Activated CD4-positive, CD25-positive, alpha-beta regulatory T cell treated with anti-CD3 and anti-CD28 coated beads, Interleukin-2, amount 50 U/mL, for 16 hours (primary cell): ENCODE results near the gene APLF.
"Not testable (repeated sequence)": the region's sequence is repeated elsewhere in the genome, so short reads cannot be mapped to it uniquely, and the experiment has no call there.

Experiments used
- DNase-seq: peaks from one replicate; pipeline ENCODE4 v3.0.0-alpha.2; 2020; ENCODE audit warnings: low read depth, low spot score

The APLF gene

GRCh38 chr2:68527343-68528081, 60.1 kb downstream of the APLF start:
- DNase-seq = not testable (repeated sequence)

GRCh38 chr2:68529156-68529555, 61.8 kb downstream of the APLF start:
- not testable (repeated sequence) for DNase-seq

GRCh38 chr2:68529651-68530050, 62.3 kb downstream of the APLF start:
- not testable (repeated sequence) for DNase-seq

GRCh38 chr2:68536000-68536399, 68.6 kb downstream of the APLF start:
- DNase-seq = no peak

GRCh38 chr2:68537011-68537410, 69.6 kb downstream of the APLF start:
- DNase-seq = no peak

- no peak for DNase-seq
Measured at GRCh38 chr2:68537809-68538208, 70.4 kb downstream of the APLF start.

- DNase-seq = no peak
Measured at GRCh38 chr2:68544811-68545210, 77.4 kb downstream of the APLF start.

- no peak for DNase-seq
Measured at GRCh38 chr2:68548396-68548795, 81.0 kb downstream of the APLF start.

GRCh38 chr2:68553098-68553497, 85.7 kb downstream of the APLF start:
- DNase-seq = no peak

- not testable (repeated sequence) for DNase-seq
Measured at GRCh38 chr2:68555425-68556206, 88.2 kb downstream of the APLF start.

GRCh38 chr2:68556381-68556780, 89.0 kb downstream of the APLF start:
- DNase-seq = no peak

- DNase-seq = no peak
Measured at GRCh38 chr2:68558576-68558975, 91.2 kb downstream of the APLF start.

GRCh38 chr2:68559692-68560091, 92.3 kb downstream of the APLF start:
- no peak for DNase-seq

- no peak for DNase-seq
Measured at GRCh38 chr2:68560545-68560944, 93.2 kb downstream of the APLF start.

GRCh38 chr2:68561372-68561771, 94.0 kb downstream of the APLF start:
- no peak for DNase-seq

GRCh38 chr2:68562934-68563333, 95.5 kb downstream of the APLF start:
- DNase-seq = no peak

GRCh38 chr2:68564426-68564825, 97.0 kb downstream of the APLF start:
- DNase-seq = no peak

- DNase-seq = no peak
Measured at GRCh38 chr2:68565273-68565672, 97.9 kb downstream of the APLF start.

GRCh38 chr2:68565858-68566257, 98.5 kb downstream of the APLF start:
- no peak for DNase-seq

- no peak for DNase-seq
Measured at GRCh38 chr2:68566362-68566761, 99.0 kb downstream of the APLF start.

- DNase-seq = no peak
Measured at GRCh38 chr2:68568116-68568515, 100.7 kb downstream of the APLF start.

- no peak for DNase-seq
Measured at GRCh38 chr2:68569604-68570003, 102.2 kb downstream of the APLF start.

- not testable (repeated sequence) for DNase-seq
Measured at GRCh38 chr2:68570434-68570833, 103.0 kb downstream of the APLF start.
